ENCODE measurements around the gene FAM32A.

FAM32A gene

DNA sequence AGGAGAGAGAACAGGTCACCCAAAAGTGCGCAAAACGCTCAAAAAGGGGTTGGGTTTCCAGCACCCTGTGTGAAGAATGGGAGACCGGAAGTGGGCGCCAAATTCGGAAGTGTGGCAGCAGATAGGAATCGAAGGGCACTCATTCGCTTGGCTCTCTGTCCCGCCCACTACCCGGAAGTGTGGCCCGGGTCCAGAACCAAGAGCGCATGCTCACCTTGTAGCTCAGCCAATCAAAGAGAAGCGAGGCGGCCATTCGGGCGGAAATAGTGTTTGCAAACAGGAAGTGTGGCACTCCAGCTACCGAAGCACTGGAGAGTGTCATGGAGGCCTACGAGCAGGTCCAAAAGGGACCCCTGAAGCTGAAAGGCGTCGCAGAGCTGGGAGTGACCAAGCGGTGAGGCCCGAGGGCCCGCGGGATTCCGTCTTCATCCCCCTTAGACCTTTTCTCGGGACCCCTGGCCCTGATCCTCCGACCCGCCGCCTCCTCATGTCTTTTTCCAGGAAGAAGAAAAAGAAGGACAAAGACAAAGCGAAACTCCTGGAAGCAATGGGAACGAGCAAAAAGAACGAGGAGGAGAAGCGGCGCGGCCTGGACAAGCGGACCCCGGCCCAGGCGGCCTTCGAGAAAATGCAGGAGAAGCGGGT, at the start of gene FAM32A:
Gene FAM32A (plus strand): TSS at position 288 of the 645 bp plus-strand sequence. CDS start 33 bp downstream, at position 321.
- peak; percentile 93 for DNase-seq

DNA sequence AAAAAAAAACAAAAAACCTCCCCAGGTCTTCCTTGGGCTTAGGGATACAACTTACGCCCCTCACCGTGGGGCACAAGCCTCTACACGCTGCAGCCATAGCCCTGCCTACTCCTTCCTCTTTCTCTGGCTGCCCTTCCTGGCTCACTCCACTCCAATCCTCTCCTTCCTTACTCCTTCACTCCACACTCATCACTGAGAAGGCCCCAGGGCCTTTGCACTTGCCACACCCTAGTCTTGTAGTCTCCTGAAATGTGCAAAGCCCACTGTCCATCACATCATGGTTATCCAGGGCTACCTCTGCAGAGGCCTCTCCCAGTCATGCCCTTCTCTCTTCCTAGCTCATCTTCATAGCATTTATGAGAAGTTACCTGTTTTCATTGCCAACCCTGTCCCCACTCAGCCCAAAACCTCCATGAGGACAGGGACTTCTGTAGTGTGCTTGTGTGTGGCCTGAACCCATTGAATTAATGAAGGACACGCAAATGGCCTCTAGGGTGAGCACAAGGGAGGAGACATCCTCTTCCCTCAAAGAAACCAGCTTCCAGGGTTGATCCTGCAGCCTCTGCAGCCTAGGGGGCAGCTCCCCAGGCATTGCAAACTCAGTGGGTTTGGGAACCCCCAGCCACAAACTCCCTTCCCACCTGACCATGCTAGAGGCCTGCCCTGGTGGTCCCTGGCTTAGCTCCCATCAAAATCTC, 49.6 kb upstream of the FAM32A start:
- DNase-seq: no peak

DNA sequence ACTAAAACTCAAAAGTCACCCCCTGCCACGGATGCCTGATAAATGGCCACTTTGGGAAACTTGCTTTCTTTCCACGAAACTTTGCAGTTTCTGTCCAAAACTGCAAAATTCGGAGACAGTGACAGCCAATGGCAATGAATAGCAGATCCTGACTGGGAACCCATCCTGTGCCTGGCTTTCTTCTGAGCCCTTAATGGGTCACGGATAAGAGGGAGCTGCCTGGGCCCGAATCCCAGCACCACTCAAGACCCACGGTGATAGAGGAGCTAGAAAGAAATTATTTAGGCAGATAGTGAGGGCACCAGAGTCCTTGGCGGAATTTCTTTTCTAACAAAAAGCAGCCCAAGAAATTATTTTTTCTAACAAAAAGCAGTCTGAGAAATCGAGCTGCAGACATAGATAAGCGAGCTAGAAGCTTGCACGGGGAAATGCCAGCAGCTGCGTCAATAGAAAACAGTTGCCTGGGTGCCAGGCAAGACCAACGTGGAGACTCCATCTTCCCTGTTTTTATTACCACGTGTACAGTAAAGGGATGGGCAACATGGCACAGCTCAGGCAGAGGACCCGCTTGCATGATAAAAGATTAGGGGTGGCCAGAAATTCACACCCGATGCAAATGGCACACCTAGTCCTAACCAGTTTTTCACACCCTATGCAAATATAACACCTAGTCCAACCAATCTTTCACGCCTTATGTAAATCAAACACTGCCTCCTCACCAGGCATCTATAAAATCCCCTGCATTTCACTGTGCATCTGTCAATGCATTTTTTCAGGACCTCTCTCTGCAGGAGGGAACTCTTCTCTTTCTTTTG, 48.8 kb upstream of the FAM32A start:
- DNase-seq: no peak

DNA sequence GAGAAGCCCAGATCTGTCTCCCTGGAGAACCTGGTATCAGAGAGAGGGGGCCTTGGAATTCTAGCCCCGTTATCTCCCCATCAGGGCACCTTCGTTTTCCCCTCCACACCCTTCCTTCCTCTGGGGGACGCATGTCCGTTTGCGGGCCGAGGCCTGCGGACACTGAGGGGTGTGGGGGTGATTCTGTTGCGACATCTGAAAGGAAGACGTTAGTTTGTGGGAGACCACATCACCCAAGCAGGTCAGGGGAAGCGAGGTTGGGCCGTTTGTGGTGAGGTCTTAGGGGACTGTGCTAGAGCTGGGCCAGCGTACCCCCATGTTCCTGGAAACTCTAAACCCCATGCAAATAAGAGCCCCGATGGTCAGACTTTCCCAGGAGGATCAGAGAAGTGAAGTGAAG, 45.5 kb upstream of the FAM32A start:
- DNase-seq: no peak

DNA sequence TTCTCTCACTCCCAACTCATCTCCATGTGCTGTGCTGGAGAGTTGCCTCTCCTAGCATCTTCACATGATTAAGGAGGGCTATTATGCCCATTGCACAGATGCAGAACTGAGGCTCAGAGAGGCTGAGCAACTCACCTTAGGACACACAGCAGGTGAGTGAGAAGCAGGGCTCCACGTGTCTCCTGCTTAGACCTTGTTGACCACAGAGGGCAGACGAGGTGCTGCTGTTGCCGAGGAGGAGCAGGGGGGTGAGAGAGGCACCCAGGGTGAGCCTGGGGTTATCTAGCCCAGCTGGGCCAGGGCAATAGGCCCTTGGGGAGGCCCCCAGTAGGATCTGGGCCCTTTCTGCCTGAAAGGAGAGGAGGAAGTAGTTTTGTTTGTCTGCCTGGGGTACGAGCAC, 44.2 kb upstream of the FAM32A start:
- DNase-seq: no peak

DNA sequence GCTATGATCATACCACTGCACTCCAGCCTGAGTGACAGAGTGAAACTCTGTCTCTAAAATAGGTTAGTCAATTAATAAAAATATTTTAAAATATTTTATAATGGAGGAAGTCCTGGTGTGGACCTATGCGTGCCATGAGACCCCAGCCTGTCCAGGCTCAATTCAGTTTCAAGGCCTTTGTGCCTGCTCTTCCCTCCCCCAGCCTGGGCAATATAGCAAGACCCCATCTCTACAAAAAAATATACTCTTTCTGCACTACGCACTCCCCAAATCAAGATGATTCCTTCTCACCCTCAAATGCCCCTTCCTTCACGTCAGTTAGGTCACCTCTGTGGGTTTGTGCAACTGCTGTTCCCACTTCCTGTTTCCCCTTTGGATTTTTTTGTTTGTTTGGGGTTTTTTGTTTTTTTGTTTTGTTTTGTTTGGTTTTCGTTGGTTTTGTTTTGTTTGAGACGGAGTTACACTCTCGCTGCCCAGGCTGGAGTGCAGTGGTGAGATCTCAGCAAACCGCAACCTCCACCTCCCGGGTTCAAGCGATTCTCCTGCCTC, 43.1 kb upstream of the FAM32A start:
- no peak for DNase-seq

DNA sequence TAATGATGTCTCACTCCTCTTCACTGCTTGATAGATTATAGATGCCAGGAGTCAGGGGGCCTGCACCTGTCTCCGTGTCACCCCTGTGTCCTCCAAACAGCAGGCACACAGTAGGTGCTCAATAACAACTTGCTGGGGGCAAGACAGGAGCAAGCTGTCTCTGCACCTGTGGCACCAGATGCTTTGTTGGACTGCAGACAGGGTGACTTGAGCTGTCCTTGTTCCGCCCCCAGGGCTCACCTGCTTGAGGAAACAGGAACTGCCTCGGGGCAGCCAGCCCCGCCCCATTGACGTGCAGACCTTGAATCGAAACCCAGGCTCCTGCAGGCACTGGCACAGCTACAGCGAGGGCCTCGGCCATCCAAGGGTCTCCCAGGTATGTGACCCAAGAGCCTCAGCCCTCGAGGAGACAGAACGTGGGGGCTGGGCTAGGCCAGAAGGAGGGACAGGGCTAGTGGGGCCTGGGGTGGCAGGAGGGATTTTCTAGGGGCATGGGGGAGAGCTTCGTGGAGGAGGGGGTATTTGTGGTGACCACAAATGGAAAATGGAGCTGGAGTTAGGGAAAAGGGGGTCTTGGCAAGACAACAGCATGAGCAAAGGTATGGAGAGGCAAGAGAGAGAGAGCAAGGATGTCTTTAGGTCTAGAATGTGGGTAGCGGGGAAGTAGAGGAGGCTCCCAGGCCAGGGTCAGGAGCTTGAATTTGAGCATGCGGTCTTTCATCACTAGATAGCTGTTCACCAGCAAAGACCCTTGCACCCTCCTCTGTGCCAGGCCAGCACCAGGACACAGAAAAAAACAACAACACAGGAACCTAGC, 41.6 kb upstream of the FAM32A start, which contains the start of gene HSH2D:
Gene HSH2D (plus strand): TSS at position 287 of the 817 bp plus-strand sequence. CDS start 5,066 bp downstream, outside the sequence.
- no peak for DNase-seq

DNA sequence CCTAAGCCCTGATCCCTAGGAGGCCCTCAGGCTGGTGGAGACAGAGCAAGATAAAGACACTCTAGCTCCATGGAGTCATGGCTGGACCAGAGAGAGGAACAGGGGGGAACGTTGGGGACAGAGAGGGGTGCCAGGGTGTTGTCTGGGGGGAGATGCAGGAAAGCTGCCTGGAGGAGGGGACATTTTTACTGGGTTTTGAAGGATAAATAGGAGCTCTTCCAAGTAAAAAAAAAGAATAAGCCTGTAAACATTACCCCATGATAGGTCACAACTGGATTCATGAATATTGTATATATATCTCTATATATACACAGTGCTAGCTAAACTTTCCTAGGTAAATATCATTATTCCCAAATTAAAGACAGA, 41.0 kb upstream of the FAM32A start:
- DNase-seq: no peak

DNA sequence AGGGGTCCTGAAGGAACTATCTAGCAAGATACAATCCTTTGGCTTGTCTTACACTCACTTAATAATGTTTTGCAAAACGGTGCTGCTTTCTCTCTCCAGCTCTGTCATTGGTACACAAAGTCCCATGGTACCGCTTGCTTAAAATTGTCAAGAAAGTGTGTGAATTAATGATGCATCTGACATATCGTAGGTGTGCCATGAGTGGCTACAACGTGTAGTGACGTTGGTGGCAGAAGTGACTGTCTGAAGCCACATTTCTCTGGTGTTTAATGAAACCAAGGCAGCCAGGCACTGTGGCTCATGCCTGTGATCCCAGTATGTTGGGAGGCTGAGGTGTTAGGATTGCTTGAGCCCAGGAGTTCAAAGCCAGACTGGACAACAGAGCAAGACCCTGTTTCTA, 39.1 kb upstream of the FAM32A start:
- DNase-seq: no peak

DNA sequence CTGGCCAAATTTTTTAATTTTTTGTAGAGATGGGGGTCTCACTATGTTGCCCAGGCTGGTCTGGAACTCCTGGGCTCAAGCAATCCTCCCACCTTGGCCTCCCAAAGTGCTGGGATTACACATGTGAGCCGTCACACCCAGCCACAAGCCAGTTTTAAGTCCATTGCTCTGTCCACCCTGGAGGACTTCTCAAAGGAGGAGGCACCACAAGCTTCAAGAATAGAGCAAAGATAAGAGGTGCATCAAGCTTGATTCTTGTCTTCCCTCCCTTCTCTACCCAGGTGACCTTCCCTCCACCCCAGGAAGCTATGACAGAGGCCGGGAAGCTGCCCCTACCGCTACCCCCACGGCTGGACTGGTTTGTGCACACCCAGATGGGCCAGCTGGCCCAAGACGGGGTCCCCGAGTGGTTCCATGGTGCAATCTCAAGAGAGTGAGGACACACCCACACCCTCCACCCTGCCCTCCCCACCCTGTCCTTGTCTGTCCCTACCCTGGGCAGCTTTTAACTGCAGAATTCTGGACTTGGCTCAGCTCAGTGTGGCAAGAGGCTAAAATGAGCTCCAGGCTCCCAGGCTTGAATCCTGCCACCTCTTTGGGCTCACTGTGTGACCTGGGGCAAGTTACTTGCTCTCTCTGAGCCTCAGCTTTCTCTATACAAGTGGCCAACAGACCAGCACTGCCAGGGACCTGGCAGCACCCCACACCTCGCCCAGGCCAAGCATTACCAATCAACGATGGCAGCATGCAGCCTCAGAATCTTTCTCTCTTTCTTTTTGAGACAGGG, 36.6 kb upstream of the FAM32A start:
- no peak for DNase-seq

DNA sequence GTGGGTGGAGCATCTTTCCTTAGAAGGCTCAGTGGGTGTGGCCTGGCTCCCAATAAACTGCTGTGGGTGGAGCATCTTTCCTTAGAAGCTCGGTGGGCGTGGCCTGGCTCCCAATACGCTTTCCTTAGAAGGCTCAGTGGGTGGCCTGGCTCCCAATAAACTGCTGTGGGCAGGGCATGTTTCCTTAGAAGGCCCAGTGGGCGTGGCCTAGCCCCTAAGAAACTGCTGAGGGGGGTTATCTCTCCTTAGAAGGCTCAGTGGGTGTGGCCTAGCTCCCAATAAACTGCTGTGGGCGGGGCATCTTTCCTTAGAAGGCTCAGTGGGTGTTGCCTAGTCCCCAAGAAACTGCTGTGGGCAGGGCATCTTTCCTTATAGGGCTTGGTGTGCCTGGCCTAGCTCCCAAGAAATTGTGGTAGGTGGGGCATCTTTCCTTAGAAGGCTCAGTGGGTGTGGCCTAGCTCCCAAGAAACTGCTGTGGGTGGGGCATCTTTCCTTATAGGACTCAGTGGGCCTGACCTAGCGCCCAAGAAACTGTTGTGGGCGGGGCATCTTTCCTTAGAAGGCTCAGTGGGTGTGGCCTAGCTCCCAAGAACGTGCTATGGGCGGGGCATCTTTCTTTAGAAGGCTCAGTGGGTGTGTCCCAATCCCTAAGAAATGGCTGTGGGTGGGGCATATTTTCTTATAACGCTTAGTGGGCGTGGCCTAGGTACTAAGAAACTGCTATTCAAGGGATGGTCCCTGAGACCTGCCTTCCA, 31.5 kb upstream of the FAM32A start:
- DNase-seq: no peak

DNA sequence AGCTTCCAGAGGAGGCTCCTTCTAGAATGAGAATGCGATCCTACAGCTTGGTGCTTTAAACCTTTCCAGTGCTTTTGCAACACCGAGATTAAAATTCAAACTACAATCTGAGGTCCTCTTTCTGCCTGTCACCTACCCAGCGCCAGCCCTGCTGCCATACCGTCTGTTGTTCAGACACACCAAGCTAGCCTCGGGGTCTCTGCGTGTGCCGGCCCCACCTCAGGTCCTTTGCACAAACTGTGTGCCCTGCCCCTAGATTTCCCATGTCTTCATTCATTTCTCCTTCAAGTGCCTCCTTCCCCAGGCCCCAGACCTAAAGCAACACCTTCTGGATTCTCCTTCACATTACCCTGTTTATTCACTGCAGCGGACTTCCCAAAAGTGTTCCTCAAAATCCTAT, 30.7 kb upstream of the FAM32A start:
- no peak for DNase-seq

DNA sequence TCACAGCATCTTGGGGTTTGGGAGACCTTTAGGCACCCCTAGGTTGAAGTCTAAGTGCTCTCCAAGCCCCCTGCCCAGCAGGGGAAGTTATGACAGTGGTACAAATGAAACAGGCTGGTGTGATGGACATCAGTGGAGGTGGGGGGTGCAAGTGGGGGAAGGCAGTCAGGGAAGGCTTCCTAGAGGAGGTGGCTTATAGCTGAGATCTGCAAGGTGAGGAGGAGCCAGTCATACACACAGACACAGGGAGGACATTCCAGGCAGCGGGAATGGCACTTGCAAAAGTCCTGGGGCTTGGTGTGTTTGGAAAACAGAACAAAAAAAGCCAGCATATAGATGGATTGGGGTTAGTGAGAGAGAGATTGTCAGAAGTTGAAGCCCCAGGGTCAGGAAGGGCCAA, 30.1 kb upstream of the FAM32A start:
- no peak for DNase-seq

DNA sequence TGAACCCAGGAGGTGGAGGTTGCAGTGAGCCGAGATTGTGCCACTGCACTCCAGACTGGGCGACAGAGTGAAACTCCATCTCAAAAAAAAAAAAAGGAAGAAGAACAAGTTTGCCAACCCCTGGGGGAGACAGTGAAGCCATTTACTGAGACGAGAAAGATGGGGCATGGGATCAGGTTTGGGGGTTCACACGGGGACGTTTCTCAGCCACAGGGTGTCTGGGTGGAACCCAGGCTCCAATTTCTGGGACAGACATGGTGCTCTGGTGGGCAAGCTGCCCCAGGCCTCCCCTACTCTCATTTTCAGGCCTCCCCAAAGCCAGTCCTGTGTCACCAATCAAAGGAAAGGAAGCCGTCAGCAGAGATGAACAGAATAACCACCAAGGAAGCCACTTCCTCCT, 28.3 kb upstream of the FAM32A start:
- no peak for DNase-seq

DNA sequence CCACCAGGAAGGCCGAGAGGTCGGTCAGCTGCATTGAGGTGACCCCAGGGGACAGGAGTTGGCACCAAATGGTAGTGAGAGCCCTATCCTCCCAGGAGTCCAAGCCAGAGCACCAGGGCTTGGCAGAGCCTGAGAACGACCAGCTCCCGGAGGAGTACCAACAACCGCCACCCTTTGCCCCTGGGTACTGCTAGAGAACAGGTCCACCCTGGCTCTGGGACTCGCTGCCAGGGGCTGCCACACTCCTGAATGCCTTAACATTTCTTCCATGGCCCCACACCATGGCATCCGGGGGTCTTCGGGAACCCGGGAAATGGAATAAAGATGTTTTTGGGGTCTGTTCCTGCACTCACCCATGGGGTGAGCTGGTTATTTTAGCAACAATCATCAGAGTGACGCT, 27.6 kb upstream of the FAM32A start:
- DNase-seq: no peak

DNA sequence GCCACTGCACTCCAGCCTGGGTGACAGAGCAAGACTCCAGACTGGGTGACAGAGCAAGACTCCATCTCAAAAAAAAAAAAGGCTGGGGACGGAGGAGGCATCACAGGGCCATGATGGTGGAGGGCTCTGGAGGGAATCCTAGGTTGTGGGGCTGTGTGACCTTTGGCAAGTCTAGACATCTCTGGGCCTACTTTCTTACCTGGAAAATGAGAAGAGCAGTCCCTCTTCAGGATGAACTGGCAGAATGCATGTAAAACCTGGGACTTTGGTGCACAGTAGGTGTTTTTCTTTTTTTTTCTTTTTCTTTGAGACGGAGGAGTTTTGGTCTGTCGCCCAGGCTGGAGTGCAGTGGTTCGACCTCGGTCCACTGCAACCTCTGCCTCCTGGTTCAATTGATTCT, 25.6 kb upstream of the FAM32A start:
- DNase-seq: no peak

DNA sequence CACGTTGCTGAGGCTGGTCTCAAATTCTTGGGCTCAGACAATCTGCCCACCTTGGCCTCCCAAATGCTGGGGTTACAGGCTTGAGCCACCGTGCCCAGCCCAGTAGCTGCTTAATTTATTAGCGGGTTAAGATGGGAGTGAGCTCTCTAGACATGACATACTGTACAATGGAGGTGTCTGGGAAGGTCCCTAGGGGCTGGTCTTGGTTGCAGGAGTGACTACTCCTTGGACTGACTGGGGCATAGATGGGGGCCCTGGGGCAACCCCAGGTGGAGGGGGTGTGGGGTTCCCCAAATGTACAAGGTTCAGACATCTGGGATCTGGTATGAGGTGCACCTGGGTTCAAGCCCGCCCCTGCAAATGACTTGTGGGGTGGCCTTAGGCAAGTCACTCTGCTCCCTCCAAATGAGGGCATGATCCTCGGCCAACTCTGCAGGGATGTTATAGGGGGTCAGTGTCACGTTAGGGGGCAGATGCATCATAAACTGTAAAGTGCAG, 24.7 kb upstream of the FAM32A start:
- no peak for DNase-seq

DNA sequence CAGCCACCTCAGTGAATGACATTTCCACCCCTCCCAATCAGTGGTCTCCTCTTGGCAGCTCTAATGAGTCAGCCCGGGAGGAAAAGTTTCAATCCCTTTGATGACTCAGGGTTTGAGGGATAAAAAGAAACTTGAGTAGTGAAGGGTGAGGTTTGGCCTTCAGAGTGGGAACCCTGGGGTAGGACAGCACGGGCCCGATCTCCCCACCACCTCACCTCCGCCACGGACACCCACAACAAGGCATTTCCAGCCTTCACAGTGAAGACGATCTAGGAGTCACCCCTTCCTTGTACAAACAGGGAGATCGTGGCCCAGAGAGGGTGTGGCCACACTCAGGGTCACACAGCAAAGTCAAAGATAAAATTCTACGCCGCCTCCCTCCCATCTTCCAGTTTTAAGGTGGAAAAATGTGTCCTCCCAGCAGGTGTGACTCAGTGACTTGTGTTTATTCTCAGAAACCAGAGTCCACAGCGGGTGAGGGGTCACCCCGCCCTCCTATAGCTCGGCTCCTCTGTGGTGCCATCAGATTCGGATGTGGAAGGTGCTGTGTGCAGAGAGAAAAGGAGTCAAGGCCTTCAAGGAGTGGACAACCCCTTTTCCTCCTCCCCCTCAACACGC, 24.2 kb upstream of the FAM32A start:
- peak; percentile 47 for DNase-seq

DNA sequence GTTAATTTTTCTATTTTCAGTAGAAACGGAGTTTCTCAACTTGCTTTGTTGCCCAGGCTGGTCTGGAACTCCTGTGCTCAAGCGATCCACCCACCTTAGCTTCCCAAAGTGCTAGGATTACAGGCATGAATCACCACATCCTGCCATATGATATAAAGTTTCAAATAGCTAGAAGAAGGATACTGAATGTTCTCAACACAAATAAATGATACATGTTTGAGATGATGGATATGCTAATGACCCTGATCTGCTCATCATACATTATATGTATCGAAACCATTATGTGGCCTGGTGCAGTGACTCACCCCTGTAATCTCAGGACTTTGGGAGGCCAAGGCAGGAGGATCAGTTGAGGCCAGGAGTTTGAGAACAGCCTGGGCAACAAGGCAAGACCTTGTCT, 23.4 kb upstream of the FAM32A start:
- DNase-seq: peak; percentile 7

DNA sequence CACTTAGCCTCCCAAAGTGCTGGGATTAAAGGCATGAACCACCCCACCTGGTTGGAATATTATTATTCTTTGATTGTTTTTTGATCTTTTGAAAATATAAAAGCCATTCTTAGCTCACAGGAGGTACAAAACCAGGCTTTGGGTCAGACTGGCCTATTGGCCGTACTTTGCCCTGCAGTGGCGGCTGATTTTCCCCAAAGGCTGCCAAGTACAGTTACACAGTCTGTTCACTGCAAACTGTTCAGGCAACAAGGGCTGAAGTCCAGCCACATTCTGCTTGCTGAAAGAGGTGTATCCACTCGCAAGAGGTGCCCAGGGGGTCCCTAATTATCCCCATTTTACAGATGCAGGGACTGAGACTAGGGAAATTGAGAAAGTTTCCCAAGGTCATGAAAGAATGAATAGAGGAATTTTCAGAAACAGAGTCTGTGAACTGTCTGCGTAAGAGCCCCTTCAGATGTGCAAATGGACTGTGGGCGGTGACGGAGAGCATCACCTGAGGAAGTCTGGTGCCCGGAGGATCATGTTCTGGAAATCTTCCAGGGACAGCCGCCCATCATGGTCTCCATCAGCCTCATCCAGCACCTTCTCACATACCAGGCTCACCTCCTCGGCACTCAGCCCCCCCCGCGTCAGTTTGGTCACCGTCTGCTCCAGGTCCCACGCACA, 20.9 kb upstream of the FAM32A start:
- no peak for DNase-seq

Data from amniotic stem cell (primary cell).